K562 (cell line): ENCODE measurements around the gene GRAMD2A. TPM values are rescaled to one million over a fixed set of nuclear protein-coding genes. Genes with fewer than 3 reads are reported as not detected.

Experiments used
- ATF1 ChIP-seq, 2 experiments: fragments of 450-650 bp in 1 of 2; IDR thresholded peaks; 2 replicates each; pipeline ENCODE4 v1.6.1; 2016; ENCODE audit warnings: missing compliant biosample characterization in 1 of 2, missing genetic modification characterization in 1 of 2
- ESRRA ChIP-seq: fragments of 450-650 bp; IDR thresholded peaks from 2 replicates; pipeline ENCODE4 v1.6.1; 2014; ENCODE audit warnings: low read depth, mild to moderate bottlenecking, moderate library complexity, borderline replicate concordance
- HEY1 ChIP-seq: fragments of 250-450 bp; sonication (Bioruptor Pico); IDR thresholded peaks from 2 replicates; pipeline ENCODE4 v1.5.0; 2020; ENCODE audit warnings: mild to moderate bottlenecking, moderate library complexity, borderline replicate concordance
- NR2C1 ChIP-seq, 2 experiments: fragments of 450-650 bp; IDR thresholded peaks; 2 replicates each; pipeline ENCODE4 v1.6.1; 2017; ENCODE audit warnings: mild to moderate bottlenecking in 2 of 2, antibody characterized with exemption in 1 of 2, inconsistent platforms in 1 of 2, missing compliant biosample characterization in 1 of 2, missing genetic modification characterization in 1 of 2
- RAD21 ChIP-seq, 2 experiments: fragments of 250-450 bp in 1 of 2; fragments of 450-650 bp in 1 of 2; sonication (Bioruptor Pico) in 1 of 2; formaldehyde crosslinking in 1 of 2; IDR thresholded peaks in 1 of 2; conservative IDR thresholded peaks in 1 of 2; 2 replicates each; pipeline versions ENCODE4 v1.4.0 to v1.8.0; 2020 to 2022; ENCODE audit warnings: mild to moderate bottlenecking in 2 of 2, moderate library complexity in 1 of 2
- SP2 ChIP-seq: IDR thresholded peaks from 2 replicates; pipeline ENCODE4 v1.6.1; 2011; ENCODE audit warnings: mild to moderate bottlenecking, low read depth, low read length, moderate library complexity; ENCODE audit not compliant: poor library complexity, severe bottlenecking; ENCODE audit errors: extremely low read depth
- WHSC1 ChIP-seq: IDR thresholded peaks from one replicate; pipeline ENCODE4 v1.6.1; 2012; ENCODE audit warnings: low read length, control low read depth, inconsistent platforms
- ZNF24 ChIP-seq: fragments of 450-650 bp; IDR thresholded peaks from 2 replicates; pipeline ENCODE4 v1.6.1; 2016
- ZNF282 ChIP-seq: sonication (generic); formaldehyde crosslinking; IDR thresholded peaks from 2 replicates; pipeline ENCODE4 v1.8.1; 2023; ENCODE audit warnings: missing genetic modification reagents
- ZNF717 ChIP-seq: fragments of 250-450 bp; sonication (Bioruptor Pico); IDR thresholded peaks from 2 replicates; pipeline ENCODE4 v1.5.0; 2021
- polyA plus RNA-seq, 8 experiments: library from polyadenylated mRNA; depleted of rRNA in 4 of 8; stranded (reverse) in 5 of 8; unstranded in 3 of 8; fragments of >200 nt; fragmentation: Nextera tagmentation in 2 of 8; fragmentation: Illumina TruSeq in 1 of 8; extraction: Ambion mirVana in 2 of 8; extraction: Trizol in 1 of 8; gene quantifications; 2 replicates each; pipeline versions ENCODE4 v1.2.1 to v1.2.3, GENCODE V29; 2011 to 2014; ENCODE audit warnings: inconsistent platforms in 1 of 8, missing spikeins in 1 of 8
- total RNA-seq, 7 experiments: library from RNA; depleted of rRNA in 6 of 7; stranded (reverse); fragments of >200 nt in 6 of 7; fragmentation: Illumina TruSeq in 2 of 7; extraction: Trizol in 2 of 7; gene quantifications; 2 replicates each; pipeline versions ENCODE4 v1.2.1 to v1.2.3, GENCODE V29; 2011 to 2021; ENCODE audit warnings: low replicate concordance in 1 of 7
- TF ChIP-seq, protein P1 (sequence below), 2 experiments: fragments of 250-450 bp in 1 of 2; fragments of 450-650 bp in 1 of 2; sonication (Bioruptor Pico) in 1 of 2; IDR thresholded peaks; 2 replicates each; pipeline versions ENCODE4 v1.6.1 to v1.8.0; 2016 to 2021; ENCODE audit warnings: mild to moderate bottlenecking in 2 of 2, moderate library complexity in 2 of 2, missing compliant biosample characterization in 1 of 2, missing genetic modification characterization in 1 of 2
- TF ChIP-seq, protein P2 (sequence below): fragments of 450-650 bp; IDR thresholded peaks from one replicate; pipeline ENCODE4 v1.6.1; 2018; ENCODE audit warnings: mild to moderate bottlenecking, moderate library complexity; ENCODE audit not compliant: partially characterized antibody
- TF ChIP-seq, protein P3 (sequence below): sonication (generic); formaldehyde crosslinking; IDR thresholded peaks from 2 replicates; pipeline ENCODE4 v1.8.1; 2023; ENCODE audit warnings: mild to moderate bottlenecking, missing genetic modification reagents

Gene GRAMD2A
- total and polyA plus RNA-seq, 9 of the 15 experiments (the other 6 are each of a cell fraction or from before 2014, with no cell fraction given): 0.08 to 0.22 TPM; not detected in 7

DNA sequence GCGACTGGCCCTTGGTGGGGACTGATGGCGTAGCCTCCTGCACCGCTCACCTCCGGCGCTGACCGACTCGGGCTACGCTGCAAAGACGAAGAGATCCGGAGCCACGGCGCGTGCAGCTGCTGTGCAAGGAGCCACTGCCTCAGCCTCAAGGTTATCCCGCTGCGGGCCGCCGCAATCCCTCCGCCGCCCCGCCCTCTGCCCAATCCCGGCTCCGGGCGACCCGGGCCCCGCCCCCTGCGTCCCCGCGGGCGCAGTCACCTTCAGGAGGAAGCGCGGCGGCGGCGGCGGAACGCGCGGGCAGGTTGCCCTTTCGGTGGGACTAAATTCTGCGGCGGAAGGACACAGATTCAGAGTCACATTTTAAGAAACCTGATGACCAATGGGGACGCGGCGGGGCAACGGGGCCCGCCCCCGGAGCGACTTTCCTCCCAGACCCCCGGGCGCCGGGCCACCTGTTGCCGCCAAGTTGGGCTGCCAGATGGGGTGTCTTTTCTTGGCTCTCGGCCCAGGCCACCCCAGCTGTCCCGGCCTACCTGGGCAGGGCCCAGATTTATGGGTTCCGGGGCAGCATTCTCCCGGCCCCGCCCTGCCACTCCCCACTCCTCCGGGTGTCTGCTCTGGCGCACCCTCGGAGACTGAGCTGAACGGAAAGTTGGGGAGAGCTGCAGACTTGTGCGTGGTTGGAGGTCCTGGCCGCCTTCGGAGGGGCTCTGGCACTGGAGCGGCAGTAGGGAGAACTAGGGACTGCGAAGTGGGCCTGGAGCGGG, 33.7 kb upstream of the GRAMD2A start, which contains the start of gene PKM (continued):
- TF ChIP-seq, protein P1, sequence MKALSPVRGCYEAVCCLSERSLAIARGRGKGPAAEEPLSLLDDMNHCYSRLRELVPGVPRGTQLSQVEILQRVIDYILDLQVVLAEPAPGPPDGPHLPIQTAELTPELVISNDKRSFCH (CRISPR knock-in tag; IDR thresholded peaks at IDR 0.05): no peak
- TF ChIP-seq, protein P1 (tag; IDR thresholded peaks at IDR 0.05): peak; percentile 94
- TF ChIP-seq, protein P2, sequence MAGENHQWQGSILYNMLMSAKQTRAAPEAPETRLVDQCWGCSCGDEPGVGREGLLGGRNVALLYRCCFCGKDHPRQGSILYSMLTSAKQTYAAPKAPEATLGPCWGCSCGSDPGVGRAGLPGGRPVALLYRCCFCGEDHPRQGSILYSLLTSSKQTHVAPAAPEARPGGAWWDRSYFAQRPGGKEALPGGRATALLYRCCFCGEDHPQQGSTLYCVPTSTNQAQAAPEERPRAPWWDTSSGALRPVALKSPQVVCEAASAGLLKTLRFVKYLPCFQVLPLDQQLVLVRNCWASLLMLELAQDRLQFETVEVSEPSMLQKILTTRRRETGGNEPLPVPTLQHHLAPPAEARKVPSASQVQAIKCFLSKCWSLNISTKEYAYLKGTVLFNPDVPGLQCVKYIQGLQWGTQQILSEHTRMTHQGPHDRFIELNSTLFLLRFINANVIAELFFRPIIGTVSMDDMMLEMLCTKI: no peak
- TF ChIP-seq NR2C1 (IDR thresholded peaks at IDR 0.05) (no peak), NR2C1 (tag; IDR thresholded peaks at IDR 0.05) (no peak), ESRRA (peak; percentile 98), ATF1 (CRISPR knock-in tag; IDR thresholded peaks at IDR 0.05) (no peak; the same call in 1 of the 2 replicates), ATF1 (tag; IDR thresholded peaks at IDR 0.05) (peak; percentile 88), ZNF282 (CRISPR knock-in tag) (no peak), WHSC1 (no peak), ZNF717 (CRISPR knock-in tag) (no peak), SP2 (no peak), HEY1 (CRISPR knock-in tag) (no peak), ZNF24 (peak; percentile 60), RAD21 (CRISPR knock-in tag; conservative IDR thresholded peaks at IDR 0.05 in 1 of 2, IDR thresholded peaks at IDR 0.05 in 1 of 2) (no peak)
- TF ChIP-seq, protein P3, sequence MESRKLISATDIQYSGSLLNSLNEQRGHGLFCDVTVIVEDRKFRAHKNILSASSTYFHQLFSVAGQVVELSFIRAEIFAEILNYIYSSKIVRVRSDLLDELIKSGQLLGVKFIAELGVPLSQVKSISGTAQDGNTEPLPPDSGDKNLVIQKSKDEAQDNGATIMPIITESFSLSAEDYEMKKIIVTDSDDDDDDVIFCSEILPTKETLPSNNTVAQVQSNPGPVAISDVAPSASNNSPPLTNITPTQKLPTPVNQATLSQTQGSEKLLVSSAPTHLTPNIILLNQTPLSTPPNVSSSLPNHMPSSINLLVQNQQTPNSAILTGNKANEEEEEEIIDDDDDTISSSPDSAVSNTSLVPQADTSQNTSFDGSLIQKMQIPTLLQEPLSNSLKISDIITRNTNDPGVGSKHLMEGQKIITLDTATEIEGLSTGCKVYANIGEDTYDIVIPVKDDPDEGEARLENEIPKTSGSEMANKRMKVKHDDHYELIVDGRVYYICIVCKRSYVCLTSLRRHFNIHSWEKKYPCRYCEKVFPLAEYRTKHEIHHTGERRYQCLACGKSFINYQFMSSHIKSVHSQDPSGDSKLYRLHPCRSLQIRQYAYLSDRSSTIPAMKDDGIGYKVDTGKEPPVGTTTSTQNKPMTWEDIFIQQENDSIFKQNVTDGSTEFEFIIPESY (CRISPR knock-in tag): no peak
